CD4-positive, alpha-beta T cell treated with Interleukin-2 at 100 ng/mL for 4 hours (primary cell): ENCODE measurements around the gene LIMK2.
"Not testable (repeated sequence)": the region's sequence is repeated elsewhere in the genome, so short reads cannot be mapped to it uniquely, and the experiment has no call there.

ENCODE experiments used
- DNase-seq: peaks from one replicate; pipeline ENCODE4 v3.0.0-alpha.2; 2020; ENCODE audit warnings: low spot score

The LIMK2 gene

DNA sequence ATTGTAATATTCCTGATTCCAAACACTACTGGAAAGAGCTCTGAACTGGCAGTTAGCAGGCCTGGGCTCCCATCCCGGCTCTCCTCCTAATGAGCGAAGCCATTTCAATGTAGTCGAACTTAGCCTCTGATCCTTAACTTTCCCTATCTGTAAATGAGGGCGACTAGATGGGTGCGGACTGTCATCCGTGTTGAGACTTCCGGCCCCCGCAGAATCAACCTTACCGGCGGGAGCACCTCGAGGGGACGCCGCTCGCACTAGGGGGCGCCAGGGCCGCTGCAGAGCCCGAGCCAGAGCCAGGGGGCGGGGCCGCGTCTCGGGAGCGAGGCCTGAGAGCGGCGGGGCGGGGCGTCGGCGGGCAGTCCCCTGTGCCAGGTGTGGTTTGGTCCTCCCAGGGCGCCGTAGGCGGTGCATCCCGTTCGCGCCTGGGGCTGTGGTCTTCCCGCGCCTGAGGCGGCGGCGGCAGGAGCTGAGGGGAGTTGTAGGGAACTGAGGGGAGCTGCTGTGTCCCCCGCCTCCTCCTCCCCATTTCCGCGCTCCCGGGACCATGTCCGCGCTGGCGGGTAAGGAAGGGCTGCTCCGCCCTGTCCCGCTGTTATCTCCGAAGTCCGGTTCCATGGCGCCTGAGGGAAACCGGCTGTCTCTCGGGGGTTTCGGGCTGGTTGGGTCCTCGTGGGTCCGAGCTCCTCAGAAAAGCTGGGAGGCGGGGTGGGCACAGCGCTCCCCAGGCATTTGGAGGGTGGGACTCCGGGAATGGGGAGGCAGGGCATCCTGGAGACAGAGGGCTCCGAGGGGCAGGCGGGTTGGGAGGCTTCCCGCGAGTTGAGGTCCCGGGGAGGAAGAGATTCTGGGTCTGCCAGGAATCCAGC, at the start of gene LIMK2:
Gene LIMK2 (plus strand): TSS at position 437 of the 869 bp plus-strand sequence. CDS start 111 bp downstream, at position 548.
- peak; percentile 95 for DNase-seq

DNA sequence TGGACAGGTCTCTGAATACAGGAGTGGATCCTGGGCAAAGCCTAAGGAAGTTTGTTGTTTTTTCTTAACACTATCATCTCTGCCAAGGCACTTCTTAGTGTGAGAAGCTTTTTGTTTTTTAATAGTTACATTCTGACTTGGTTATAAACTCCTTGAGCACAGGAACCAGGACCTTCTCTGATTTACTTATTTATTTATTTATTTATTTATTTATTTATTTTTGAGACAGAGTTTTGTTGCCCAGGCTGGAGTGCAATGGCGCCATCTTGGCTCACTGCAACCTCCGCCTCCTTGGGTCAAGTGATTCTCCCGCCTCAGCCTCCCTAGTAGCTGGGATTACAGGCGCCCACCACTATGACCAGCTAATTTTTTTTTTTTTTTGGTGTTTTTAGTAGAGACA, 41.1 kb upstream of the LIMK2 start:
- DNase-seq = no peak

DNA sequence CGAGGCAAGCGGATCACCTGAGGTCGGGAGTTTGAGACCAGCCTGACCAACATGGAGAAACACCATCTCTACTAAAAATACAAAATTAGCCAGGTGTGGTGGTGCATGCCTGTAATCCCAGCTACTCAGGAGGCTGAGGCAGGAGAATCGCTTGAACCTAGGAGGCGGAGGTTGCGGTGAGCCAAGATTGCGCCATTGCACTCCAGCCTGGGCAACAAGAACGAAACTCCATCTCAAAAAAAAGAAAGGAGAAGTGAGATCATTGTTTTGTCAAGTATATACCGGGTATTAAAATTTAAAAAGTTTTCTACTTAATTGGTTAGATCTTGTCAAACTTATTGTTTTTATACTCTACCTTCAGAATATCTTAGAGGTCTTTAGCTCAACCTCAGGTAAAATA, 40.4 kb upstream of the LIMK2 start:
- not testable (repeated sequence) for DNase-seq

DNA sequence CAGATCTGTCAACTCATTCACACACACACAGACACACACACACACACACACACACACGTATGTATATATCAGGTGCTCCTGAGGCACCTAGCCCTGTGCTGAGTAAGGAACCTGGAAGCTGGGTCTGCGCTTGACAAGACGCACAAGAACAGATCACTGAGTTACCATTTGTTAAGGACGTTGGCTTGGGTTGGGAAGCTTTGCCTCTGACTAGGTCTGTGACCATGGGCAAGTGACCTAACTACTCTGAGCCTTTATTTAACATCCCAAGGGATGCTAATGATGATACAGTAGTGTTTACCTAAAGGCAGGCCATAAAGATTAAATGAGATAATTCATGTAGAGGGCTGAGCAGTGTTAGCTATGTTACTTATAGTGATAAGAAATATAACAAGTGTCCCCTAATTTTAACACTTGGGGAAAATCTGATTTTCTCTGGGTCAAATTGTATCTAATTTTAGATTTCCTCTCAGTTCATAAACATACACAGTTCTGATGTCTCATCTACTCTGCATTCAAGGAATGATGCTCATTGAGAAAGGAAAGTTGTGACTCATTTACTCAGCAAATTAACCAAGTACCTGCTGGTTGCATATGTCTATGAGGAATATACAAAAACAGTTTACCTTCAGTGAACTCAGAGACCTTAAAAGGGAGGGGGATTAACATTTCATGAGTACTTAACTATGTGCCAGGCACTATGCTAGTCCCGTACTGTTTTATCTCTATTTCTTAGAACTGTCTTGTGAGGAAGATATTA, 38.5 kb upstream of the LIMK2 start:
- peak; percentile 11 for DNase-seq

DNA sequence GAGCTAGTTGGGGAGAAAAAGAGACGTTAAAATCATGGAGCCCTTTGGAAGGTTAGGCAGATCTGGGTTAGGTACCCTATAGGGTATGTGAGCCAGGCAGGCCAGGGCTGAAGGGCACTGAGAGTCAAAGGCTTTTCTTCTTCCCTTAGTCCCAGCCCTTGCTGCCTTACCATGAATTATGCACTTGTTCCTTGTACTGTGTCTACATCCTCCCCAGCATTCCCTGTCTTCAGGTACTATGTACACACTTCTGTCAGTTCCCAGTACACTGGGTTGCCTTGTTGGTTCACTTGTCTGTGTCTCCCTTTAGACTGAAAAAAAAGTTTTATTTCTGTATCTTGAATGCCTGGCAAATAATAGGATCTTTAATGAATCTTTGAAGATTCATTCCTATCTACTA, 35.2 kb upstream of the LIMK2 start:
- DNase-seq = no peak

DNA sequence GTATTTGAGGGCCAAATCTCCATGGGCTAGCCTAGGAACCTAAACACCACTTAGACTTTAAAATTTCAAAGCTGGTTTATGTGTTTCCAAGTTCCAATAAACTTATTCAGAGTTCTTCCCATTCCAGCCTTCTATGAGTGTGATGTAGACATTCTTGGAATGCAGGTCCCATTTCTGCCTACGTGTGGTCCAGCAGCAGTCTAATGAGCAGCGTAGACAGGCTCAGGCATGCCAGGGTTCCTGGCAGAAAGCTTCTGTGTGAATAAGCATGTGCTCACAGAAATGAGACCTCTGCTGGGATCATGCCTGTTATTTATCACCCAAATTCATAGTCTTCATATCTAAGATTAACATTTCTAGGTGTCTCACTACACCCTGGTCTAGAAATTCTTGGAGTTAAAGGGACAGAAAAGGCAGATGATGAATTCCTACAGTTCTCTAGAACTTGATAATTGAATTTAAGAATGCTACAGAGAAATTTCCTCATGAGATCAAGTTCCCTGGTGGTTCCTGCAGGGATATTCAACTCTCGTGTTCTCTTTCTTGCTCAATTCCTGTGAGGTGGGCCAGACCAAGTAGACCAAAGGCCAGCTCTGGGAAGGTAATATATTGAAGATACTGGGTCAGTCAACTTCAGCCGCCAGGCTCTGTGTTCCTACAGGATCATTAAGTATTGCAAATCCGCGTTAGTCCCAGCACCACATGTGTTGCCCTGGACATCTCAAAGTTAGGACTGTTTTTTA, 34.5 kb upstream of the LIMK2 start:
- DNase-seq = no peak

DNA sequence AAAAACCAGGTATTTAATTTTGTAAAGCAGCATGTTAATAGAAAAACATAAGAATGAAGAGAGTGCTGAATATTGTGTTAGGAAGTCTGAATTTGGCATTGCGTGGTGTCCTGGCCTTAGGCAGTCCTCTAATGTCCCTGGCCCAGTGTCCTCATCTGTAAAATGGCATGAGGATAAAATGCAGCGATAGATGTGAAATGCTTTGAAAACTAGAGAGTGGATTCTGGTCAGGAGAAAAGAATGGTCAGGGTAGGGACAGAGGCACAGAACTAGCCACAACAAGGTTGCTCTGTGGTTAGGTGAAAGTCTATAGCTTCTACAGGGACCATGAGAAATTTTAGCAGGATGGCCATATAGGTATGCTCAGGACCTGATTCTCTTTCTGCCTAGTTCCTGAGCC, 33.2 kb upstream of the LIMK2 start:
- DNase-seq = no peak

DNA sequence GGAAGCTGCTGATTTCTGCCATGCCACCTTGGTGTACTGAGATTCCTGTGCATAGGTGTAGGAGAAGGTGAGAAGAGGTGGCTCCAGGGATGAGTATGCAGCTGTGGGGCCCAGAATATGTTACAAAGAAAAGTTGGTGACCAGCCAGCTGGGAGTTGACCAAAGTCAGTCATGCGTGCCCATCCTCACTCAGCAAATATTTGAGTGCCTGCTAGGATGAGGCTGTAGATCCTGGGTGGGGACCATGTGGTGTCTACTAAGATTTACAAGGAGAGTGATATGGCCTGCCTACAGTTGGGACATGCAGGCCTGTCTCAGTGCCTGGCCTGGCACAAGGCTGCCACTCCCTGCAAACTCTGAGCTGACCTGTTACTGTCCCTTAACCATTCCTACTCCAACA, 32.8 kb upstream of the LIMK2 start:
- DNase-seq = no peak

DNA sequence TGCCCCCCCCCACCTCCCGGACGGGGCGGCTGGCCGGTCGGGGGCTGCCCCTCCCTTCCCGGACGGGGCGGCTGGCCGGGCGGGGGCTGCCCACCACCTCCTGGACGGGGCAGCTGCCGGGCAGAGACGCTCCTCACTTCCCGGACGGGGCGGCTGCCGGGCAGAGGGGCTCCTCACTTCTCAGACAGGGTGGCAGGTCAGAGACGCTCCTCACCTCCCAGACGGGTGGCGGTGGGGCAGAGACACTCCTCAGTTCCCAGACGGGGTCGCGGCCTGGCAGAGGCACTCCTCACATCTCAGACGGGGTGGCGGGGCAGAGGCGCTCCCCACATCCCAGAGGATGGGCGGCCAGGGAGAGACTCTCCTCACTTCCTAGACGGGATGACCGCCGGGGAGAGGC, 28.1 kb upstream of the LIMK2 start:
- DNase-seq = no peak

DNA sequence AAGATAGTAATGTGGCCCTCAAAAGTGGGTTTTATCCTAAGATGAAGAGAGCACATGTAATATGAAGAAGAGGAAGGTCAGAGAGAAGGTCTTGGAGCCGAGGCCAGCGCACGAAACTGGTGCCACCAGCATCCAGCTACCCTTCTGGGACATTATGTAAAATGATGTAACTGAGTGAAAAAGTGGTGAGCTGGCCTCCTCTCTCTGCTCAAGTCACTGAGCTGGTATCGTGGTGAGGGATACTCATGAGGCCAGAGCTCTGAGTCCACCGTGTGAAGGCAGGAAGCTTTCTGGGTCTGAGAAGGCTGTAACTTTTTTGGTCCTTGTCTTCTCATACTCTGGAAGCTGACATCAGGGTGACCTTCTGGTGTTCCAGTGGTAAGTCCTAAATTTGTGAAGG, 27.0 kb upstream of the LIMK2 start:
- no peak for DNase-seq

DNA sequence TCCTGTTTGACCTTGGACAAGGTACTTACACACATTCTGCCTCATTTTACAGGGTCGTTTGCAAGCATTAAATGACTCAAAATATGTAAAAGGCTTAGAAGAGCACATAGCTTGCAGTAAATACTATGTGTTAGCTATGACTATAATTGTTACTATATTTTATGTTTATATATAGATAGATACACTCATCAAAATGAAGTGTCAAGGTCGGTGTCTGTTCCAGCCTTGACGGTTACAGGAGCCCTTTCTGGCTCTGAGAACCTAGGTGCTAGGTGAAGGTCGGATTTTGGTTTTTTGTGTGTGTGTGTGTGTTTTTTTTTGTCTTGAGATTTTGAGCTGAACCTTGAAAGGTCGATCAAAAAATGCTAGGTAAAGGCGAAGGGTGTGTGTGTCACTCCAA, 24.5 kb upstream of the LIMK2 start:
- DNase-seq = no peak

DNA sequence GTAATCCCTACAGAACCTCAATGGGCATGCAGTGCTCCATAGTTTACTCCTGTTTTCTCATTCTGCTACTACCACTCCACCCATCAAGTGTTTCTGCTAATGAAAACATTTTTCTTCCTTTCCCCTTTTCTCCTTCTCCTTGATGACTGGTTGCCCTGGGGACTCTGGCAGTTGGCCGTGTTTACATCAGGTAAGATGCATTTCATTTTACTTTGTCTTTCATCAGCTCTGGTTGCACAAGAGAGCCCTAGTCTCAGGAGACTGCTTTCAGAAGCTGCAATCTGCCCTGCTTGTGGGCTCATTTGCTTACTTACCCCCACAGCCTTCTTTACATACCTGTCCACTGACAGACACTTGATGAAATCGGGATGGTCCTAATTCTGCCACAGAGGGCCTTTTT, 19.6 kb upstream of the LIMK2 start:
- DNase-seq = no peak

DNA sequence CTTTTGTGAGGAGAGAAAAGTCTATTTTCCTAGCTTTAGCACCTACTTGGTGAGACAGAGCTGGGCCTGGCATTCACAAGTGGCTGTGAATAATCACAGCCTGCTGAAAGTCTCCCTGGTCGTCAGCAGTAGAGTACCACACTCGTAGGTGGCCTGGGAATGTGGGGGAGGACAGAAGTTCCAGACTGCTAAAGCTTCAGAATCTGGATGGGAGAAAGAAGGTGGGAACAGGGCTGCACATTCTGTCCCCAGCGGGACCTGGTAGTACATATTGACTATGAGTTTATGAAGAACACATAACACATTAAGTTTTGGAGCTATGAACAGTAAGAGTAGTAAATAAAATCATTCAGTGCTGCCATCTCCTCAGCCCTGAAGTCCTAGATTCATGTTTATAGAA, 19.0 kb upstream of the LIMK2 start:
- DNase-seq = no peak

DNA sequence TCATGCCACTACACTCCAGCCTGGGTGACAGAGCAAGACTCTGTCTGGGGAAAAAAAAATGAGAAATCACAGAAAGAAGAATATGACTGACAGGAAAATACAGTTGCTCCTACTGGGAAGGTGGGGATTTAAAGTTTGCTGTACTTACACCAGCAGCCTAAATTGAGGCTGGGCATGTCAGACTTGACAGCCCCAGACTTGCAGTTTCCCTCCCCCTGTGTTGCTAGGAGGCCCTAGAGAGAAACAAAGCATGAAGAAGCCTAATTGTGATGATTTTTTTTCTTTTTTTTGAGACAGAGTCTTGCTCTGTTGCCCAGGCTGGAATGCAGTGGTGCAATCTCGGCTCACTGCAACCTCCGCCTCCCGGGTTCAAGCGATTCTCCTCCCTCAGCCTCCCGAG, 17.4 kb upstream of the LIMK2 start:
- DNase-seq = not testable (repeated sequence)

DNA sequence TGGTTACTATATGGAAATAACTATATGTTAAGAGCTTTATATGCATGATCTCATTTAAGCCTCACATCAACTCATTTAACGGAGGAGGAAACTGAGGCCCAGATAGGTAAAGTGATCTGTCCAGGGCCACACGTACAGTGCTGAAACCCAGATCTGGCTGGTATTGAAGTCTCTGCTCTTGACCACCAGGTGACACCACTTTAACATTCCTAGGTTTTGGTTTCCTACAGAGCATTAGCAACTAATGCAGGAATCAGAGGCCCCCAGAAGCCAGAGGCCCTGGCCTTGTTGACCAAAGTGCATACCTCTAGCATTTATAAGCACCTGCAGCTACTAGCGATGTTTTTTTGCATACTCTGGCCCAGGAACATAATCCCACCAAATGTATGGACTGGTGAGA, 12.9 kb upstream of the LIMK2 start:
- DNase-seq = no peak

DNA sequence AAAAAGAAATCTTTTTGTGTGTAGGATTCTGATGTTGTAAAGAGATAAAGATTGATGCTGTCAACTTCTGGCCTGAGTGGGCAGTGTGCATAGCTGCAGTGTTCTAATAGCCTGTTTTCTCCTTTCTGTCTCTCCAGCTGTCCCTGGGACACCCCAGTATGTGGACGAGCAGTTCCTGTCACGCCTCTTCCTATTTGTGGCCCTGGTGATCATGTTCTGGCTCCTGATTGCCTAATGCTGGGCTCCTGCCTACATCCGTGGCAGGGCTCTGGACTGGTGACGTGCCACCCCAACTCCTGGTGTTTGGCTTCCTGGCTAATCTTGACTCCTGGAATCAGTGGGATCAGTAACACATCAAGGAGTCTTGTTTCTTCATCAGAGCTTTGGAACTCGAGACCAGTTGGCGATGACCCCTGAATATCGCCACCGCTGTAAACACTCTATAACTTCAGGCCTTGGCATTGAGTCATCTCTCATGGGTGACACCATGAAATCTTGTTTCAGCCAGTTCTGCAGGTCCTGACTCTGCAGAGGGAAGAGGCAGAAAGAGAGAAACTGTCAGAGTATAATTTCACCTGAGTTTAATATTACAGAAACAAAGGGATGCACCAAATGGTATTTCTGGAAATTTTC, 7.6 kb upstream of the LIMK2 start:
- DNase-seq = not testable (repeated sequence)

DNA sequence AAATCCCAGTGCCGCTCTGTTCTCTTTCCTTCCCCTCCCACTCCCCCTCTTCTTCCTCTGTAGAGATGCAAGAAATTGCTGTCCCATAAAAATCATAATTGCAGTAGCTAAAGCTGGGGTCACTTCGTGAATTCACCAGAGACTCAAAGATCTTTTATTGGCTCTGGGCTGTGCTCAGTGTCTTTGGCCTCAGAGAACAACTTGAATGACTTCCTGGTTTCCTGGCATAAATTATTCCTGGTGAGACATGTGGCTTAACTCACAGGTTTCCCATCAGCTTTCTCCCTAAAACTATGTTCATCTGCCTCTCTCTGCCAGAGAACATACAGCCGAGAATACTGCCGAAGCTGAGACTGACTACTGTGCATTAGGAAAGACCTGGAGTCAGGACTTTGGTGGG, 7.0 kb upstream of the LIMK2 start:
- not testable (repeated sequence) for DNase-seq

DNA sequence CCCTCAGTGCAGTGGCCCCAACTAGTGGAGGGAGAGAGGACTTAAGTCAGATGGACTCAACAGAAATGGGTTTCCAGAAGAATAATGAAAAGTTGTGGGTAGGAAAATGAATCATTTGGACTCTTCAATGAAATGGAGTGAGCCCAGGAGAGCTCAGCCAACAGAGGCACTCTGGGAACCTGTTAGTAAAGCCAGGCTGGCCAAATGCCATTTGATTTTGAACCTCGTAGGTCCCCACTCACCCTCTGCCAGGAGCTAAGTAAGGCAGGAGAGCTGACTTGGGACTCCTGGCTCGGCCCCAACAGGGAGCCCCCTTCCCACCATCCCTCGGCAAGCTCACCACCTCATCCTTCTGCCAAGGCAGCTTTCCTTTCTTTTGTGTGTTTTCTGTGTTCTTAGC, 5.6 kb upstream of the LIMK2 start:
- not testable (repeated sequence) for DNase-seq

DNA sequence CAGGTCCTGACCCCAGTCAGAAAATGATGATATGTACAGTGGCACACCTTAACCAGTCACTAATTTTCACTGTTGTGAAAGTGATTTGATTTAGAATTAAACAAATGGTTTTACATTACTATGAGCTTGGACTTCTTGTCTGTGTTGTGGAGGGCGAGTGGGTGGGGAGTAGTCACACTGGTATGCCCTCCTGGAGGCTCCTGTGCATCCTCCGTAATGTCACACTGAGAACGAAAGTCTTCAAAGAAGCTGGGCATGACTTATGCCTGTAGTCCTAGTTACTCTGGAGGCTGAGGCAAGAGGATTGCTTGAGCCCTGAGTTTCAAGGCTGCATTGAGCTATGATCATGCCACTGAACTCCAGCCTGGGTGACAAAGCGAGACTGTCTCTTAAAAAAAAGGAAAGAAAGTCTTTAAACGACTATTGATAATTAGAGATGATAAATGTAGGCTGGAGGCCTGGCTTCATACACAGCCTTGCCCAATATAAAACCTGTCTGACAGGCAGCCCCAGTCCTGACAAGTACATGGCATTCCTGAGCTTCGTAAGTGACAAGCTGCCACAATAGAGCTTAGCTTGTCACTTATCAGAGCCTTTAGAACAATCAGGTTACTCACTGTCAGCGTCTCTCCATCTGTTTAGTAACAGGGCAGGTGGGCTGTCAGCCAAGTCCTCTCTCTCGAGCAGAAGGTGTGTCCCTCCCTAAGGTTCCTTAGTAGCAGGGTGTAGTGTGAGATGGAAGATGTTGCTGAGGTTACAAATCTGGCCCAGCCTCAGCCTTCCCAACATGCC, 5.0 kb upstream of the LIMK2 start:
- DNase-seq = no peak

DNA sequence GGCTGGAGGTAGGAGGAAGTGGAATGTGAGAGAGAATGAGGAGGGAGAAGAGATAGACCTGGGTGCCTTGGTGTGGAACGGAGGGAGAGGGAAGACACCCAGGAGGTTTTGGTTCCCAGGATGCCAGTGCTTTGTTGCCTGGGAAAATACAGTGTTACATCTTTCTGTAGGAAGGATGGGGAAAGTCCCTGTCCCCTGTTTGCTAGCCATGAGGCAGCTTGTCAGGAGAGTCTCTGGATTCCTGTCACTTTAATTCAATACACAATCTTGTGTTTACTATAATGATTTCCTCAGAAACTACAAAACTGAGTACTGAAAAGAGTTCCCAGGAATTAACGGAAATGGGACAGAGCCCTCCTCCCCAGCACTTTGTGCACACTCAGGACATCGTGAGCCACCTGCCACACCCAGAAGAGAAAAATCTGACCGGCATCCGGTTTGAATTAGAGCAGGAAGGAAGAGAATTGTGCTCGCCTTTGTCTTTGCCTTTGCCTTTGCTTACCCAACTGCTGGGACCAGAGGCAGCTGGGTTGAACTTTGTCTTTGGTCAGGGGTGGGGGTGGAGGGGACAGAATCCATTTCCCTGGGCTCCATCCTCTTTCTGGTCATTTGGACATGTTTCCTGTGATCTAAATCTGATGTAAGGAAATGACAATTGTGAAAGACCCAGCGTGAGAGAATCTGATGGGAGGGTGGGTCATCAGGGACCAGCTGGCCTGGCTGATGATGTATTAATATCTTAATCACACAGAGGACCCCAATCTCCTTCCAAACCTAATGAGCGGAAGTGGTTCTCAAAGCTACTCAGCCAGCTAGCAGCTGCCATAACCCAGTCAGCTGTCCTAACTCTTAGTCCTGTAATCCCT, 1.3 kb upstream of the LIMK2 start:
- DNase-seq = peak; percentile 37
